ENCODE measurements around the gene FGF13. TPM values are rescaled to one million over a fixed set of nuclear protein-coding genes. Genes with fewer than 3 reads are reported as not detected.

The FGF13 gene
- total and polyA plus RNA-seq, 2 of the 13 experiments (the other 11 are each of a cell fraction or from before 2014, with no cell fraction given) = 0.09 to 0.33 TPM

DNA sequence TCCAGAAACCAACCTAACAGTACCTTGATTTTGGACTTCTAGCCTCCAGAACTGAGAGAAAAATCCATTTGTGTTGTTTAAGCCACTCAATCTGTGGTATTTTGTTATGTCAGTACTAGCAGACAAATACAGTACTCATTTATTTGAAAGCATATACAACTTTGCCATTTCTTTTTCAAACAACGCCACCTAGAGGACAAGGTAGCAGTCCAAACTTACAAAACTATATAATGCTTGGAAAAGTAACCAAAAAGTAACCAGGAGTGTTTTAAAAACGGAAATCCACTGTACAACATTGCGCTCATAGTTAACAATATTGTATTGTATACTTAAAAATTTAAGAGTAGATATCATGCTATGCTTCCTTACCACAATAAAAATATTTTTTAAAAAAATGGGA lies 37.0 kb upstream of the FGF13 start:
- FAIRE-seq (peak; percentile 28), DNase-seq (ENCODE audit: low spot score) (no peak), ATAC-seq (no peak)
- Histone ChIP-seq H4K20me1 (ENCODE audit: insufficient read depth, low read length) (no peaks in the 10 kb centered on the region), H3K27me3 (ENCODE audit: control insufficient read depth in 1 of 2, insufficient read depth in 2 of 2, low read length in 2 of 2) (no peaks in the 10 kb centered on the region), H3K27ac (ENCODE audit: extremely low read length, insufficient read depth, low read length) (no peak overlapping the region), H3K9ac (ENCODE audit: insufficient read depth, low read depth, low read length) (no peak overlapping the region), H3K36me3 (replicated peaks in 1 of 2; ENCODE audit: control insufficient read depth in 1 of 2, insufficient read depth in 2 of 2, low read length in 2 of 2) (no peaks in the 10 kb centered on the region), H3K4me2 (ENCODE audit: low read depth, low read length) (no peak overlapping the region), H2AFZ (ENCODE audit: low read length) (no peak overlapping the region), H3K4me3 (replicated peaks in 1 of 3; ENCODE audit: insufficient read depth in 1 of 3, low read depth in 2 of 3, low read length in 3 of 3) (no peak overlapping the region), H3K79me2 (ENCODE audit: insufficient read depth, low read length) (no peaks in the 10 kb centered on the region), H3K4me1 (ENCODE audit: insufficient read depth, low read length) (no peaks in the 10 kb centered on the region), H3K9me3 (ENCODE audit: low read length) (no peaks in the 10 kb centered on the region)
- in situ Hi-C loops (cut with HindIII; ENCODE audit: extremely low pct_ligation_motif_present, low pct_unique_long_range_greater_than_20kb) (loop anchor here (25.0 kb wide), 1 partner anchor 561 kb away; no protein-coding TSS in a partner anchor), intact Hi-C loops (cut with micrococcal nuclease; ENCODE audit: unreplicated experiment) (loop anchor here (2.0 kb wide), 1 partner anchor 620 kb away; no protein-coding TSS in a partner anchor)
- POLR2A ChIA-PET = no interaction called here
- CTCF ChIA-PET (ENCODE audit: low intra/inter-chr PET ratio, low total read pairs) = no interaction called here
- no TSS peak for BruUV-seq (replicated peaks)
- WGBS (ENCODE audit: low lambda C conversion rate) = 0% methylated on average over 3 of the region's 3 CpGs
- no peak for TF ChIP-seq NR2F2 (IDR thresholded peaks at IDR 0.05; ENCODE audit: borderline replicate concordance, low read depth)
- TF ChIP-seq KAT7 (CRISPR knock-in tag; IDR thresholded peaks at IDR 0.05; ENCODE audit: borderline replicate concordance) = no peak
- TF ChIP-seq, protein P1, sequence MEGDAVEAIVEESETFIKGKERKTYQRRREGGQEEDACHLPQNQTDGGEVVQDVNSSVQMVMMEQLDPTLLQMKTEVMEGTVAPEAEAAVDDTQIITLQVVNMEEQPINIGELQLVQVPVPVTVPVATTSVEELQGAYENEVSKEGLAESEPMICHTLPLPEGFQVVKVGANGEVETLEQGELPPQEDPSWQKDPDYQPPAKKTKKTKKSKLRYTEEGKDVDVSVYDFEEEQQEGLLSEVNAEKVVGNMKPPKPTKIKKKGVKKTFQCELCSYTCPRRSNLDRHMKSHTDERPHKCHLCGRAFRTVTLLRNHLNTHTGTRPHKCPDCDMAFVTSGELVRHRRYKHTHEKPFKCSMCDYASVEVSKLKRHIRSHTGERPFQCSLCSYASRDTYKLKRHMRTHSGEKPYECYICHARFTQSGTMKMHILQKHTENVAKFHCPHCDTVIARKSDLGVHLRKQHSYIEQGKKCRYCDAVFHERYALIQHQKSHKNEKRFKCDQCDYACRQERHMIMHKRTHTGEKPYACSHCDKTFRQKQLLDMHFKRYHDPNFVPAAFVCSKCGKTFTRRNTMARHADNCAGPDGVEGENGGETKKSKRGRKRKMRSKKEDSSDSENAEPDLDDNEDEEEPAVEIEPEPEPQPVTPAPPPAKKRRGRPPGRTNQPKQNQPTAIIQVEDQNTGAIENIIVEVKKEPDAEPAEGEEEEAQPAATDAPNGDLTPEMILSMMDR (CRISPR knock-in tag; IDR thresholded peaks at IDR 0.05) = 0 out of 2 replicates have a peak, but pooled peaks have one; percentile 20
- TF ChIP-seq, protein P2, sequence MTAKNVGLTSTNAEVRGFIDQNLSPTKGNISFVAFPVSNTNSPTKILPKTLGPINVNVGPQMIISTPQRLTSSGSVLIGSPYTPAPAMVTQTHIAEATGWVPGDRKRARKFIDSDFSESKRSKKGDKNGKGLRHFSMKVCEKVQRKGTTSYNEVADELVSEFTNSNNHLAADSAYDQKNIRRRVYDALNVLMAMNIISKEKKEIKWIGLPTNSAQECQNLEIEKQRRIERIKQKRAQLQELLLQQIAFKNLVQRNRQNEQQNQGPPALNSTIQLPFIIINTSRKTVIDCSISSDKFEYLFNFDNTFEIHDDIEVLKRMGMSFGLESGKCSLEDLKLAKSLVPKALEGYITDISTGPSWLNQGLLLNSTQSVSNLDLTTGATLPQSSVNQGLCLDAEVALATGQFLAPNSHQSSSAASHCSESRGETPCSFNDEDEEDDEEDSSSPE (CRISPR knock-in tag; IDR thresholded peaks at IDR 0.05) = no peak
- TF ChIP-seq ZNF235 (CRISPR knock-in tag; IDR thresholded peaks at IDR 0.05; ENCODE audit: borderline replicate concordance) = no peak

Data from HepG2 (cell line).